OCI-LY1 (cell line): ENCODE results near the gene TENM4.
"Not testable (repeated sequence)": the region's sequence is repeated elsewhere in the genome, so short reads cannot be mapped to it uniquely, and the experiment has no call there.

Source experiments
- H2AFZ ChIP-seq: fragments of 200-600 bp; sonication (generic), shearing (Covaris generic); 2 replicates; pipeline ENCODE4 v1.6.0; 2014; ENCODE audit warnings: antibody characterized with exemption, mild to moderate bottlenecking, low read length
- H3F3A ChIP-seq: fragments of 200-600 bp; sonication (generic), shearing (Covaris generic); 2 replicates; pipeline ENCODE4 v1.6.0; 2014; ENCODE audit warnings: mild to moderate bottlenecking, antibody characterized with exemption, low read length, moderate library complexity; ENCODE audit not compliant: insufficient read depth
- H3K27ac ChIP-seq: fragments of 200-600 bp; sonication (generic); 2 replicates; pipeline ENCODE4 v1.5.1; 2014; ENCODE audit warnings: low read length, mixed run types, mild to moderate bottlenecking, low read depth; ENCODE audit not compliant: poor library complexity, severe bottlenecking
- H3K27me3 ChIP-seq: fragments of 200-600 bp; sonication (generic); 2 replicates; pipeline ENCODE4 v1.6.0; 2014; ENCODE audit warnings: antibody characterized with exemption, mild to moderate bottlenecking, low read length, moderate library complexity; ENCODE audit not compliant: insufficient read depth
- H3K36me3 ChIP-seq: fragments of 200-600 bp; sonication (generic); 2 replicates; pipeline ENCODE4 v1.6.1; 2014; ENCODE audit warnings: mild to moderate bottlenecking, antibody characterized with exemption, low read length, moderate library complexity, mixed read lengths; ENCODE audit not compliant: insufficient read depth
- H3K4me1 ChIP-seq: fragments of 200-600 bp; sonication (generic); 2 replicates; pipeline ENCODE4 v1.5.1; 2014; ENCODE audit warnings: mild to moderate bottlenecking, low read length, moderate library complexity; ENCODE audit not compliant: insufficient read depth, severe bottlenecking
- H3K4me2 ChIP-seq: fragments of 200-600 bp; sonication (generic), shearing (Covaris generic); 2 replicates; pipeline ENCODE4 v1.6.1; 2014; ENCODE audit warnings: low read length
- H3K4me3 ChIP-seq: fragments of 200-600 bp; sonication (generic); 2 replicates; pipeline ENCODE4 v1.5.1; 2014; ENCODE audit warnings: low read length, low read depth, mild to moderate bottlenecking, mixed read lengths; ENCODE audit not compliant: poor library complexity, severe bottlenecking
- H3K79me2 ChIP-seq: fragments of 200-600 bp; shearing (Covaris generic); 2 replicates; pipeline ENCODE4 v1.6.1; 2016; ENCODE audit warnings: mixed run types, low read length, mixed read lengths; ENCODE audit not compliant: insufficient read depth
- H3K9ac ChIP-seq: fragments of 200-600 bp; sonication (generic), shearing (Covaris generic); 2 replicates; pipeline ENCODE4 v1.6.1; 2014; ENCODE audit warnings: mild to moderate bottlenecking, low read length, mixed read lengths
- H3K9me2 ChIP-seq: fragments of 200-600 bp; sonication (generic), shearing (Covaris generic); 2 replicates; pipeline ENCODE4 v1.6.1; 2014; ENCODE audit warnings: low read depth, mild to moderate bottlenecking, low read length, mixed read lengths
- H3K9me3 ChIP-seq: fragments of 200-600 bp; shearing (Covaris generic); 2 replicates; pipeline ENCODE4 v1.6.1; 2014; ENCODE audit warnings: low read length, mixed read lengths
- H4K20me1 ChIP-seq: fragments of 200-600 bp; sonication (generic), shearing (Covaris generic); 2 replicates; pipeline ENCODE4 v1.6.0; 2016; ENCODE audit warnings: mild to moderate bottlenecking, low read length; ENCODE audit not compliant: insufficient read depth
- CTCF ChIP-seq: fragments of 200-600 bp; sonication (generic), shearing (Covaris generic); IDR thresholded peaks from 2 replicates; pipeline ENCODE4 v1.5.1; 2017; ENCODE audit warnings: mild to moderate bottlenecking, antibody characterized with exemption, low read length, moderate library complexity, mixed read lengths
- EZH2 ChIP-seq: fragments of 200-600 bp; sonication (generic), shearing (Covaris generic); IDR thresholded peaks from 2 replicates; pipeline ENCODE4 v1.8.0; 2017; ENCODE audit warnings: borderline replicate concordance, mixed run types, mild to moderate bottlenecking, antibody characterized with exemption, low read length, moderate library complexity, mixed read lengths

TENM4 gene

DNA sequence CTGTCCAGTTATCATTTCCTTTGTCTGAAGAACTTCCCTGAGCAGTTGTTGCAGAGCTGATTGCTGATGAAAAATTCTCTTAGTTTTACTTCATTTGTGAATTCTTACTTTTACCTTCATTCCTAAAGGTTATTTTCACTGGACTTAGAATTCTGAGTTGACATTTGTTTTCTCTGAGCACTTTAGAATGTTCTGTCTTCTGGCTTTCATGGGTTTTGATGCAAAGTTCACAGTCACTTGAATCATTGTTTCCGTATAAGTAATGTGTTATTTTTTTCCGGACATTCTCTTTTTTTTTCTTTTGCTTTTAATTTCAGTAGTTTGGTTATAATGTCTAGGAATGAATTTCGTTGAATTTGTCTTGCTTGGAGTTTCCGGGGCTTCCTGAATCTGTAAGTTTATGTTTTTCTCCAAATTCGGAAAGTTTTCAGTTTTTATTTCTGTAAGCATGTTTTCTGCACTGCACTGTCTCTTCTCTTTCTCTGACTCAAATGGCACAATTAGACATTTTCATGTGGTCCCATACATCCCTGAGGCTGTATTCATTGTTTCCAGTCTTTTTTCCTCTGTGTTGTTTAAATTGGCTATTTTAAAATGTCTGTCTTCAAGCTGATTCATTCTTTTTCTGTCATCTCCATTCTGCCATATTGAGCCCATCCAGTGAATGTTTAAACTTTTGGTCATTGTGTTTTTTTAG lies 797.7 kb downstream of the TENM4 start:
- no peak overlapping the region for H3K4me2 ChIP-seq
- no peaks in the 10 kb centered on the region; the same call in 1 of the 2 replicates for H3K27me3 ChIP-seq
- no peaks in the 10 kb centered on the region for H3K9me2 ChIP-seq
- no peaks in the 10 kb centered on the region for H3K4me1 ChIP-seq
- no peaks in the 10 kb centered on the region for H4K20me1 ChIP-seq
- no peaks in the 10 kb centered on the region for H3K9me3 ChIP-seq
- H3K27ac ChIP-seq, result no peak overlapping the region
- H2AFZ ChIP-seq, result no peak overlapping the region
- H3K4me3 ChIP-seq, result no peak overlapping the region
- H3K79me2 ChIP-seq, result no peaks in the 10 kb centered on the region
- H3F3A ChIP-seq, result no peaks in the 10 kb centered on the region
- H3K9ac ChIP-seq, result no peak overlapping the region
- H3K36me3 ChIP-seq, result no peaks in the 10 kb centered on the region
- TF ChIP-seq EZH2, result no peak
- TF ChIP-seq CTCF, result no peak

- Histone ChIP-seq H3K4me1 (no peaks in the 10 kb centered on the region), H3K36me3 (no peaks in the 10 kb centered on the region), H3K9me3 (no peaks in the 10 kb centered on the region), H4K20me1 (no peaks in the 10 kb centered on the region), H3K9ac (no peak overlapping the region), H3F3A (no peaks in the 10 kb centered on the region), H3K27me3 (no peaks in the 10 kb centered on the region; the same call in 1 of the 2 replicates), H2AFZ (no peak overlapping the region), H3K9me2 (no peaks in the 10 kb centered on the region), H3K4me2 (no peak overlapping the region), H3K79me2 (no peaks in the 10 kb centered on the region), H3K27ac (no peak overlapping the region), H3K4me3 (no peak overlapping the region)
- TF ChIP-seq EZH2 (no peak), CTCF (no peak)
Measured at GRCh38 chr11:78641541-78641940, 799.3 kb downstream of the TENM4 start.

- Histone ChIP-seq H3K27ac (no peak overlapping the region), H3K9ac (no peak overlapping the region), H3K4me2 (no peak overlapping the region), H3K9me3 (no peaks in the 10 kb centered on the region), H4K20me1 (no peaks in the 10 kb centered on the region), H3F3A (no peaks in the 10 kb centered on the region), H3K79me2 (no peaks in the 10 kb centered on the region), H3K36me3 (no peaks in the 10 kb centered on the region), H2AFZ (no peak overlapping the region), H3K4me3 (no peak overlapping the region), H3K4me1 (no peaks in the 10 kb centered on the region), H3K9me2 (no peaks in the 10 kb centered on the region), H3K27me3 (no peaks in the 10 kb centered on the region)
- TF ChIP-seq EZH2, result no peak
- no peak for TF ChIP-seq CTCF
Measured at GRCh38 chr11:78638704-78639380, 802.0 kb downstream of the TENM4 start.

DNA sequence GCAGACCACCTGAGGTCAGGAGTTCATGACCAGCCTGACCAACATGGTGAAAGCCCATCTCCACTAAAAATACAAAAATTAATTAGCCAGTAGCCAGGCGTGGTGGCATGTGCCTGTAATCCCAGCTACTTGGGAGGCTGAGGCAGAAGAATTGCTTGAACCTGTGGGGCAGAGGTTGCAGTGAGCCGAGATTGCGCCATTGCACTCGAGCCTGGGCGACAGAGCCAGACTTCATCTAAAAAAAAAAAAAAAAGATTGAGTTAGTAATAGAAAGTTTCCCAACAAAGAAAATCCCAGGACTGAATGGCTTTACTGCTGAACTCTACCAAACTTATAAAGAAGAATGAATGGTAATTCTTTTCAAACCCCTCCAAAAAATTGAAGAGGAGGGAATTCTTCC lies 803.3 kb downstream of the TENM4 start:
- H3K4me3 ChIP-seq, H3K4me1 ChIP-seq, H3K27ac ChIP-seq, H3K79me2 ChIP-seq, H3K36me3 ChIP-seq, H4K20me1 ChIP-seq, H3F3A ChIP-seq, H3K4me2 ChIP-seq, H3K9me2 ChIP-seq, H2AFZ ChIP-seq, H3K9me3 ChIP-seq, H3K9ac ChIP-seq, H3K27me3 ChIP-seq: not testable (repeated sequence)
